Osteocyte (in vitro differentiated cells): ENCODE data around the gene BBC3. TPM values are rescaled to one million over a fixed set of nuclear protein-coding genes. Genes with fewer than 3 reads are reported as not detected.
"Not testable (repeated sequence)": the region's sequence is repeated elsewhere in the genome, so short reads cannot be mapped to it uniquely, and the experiment has no call there.

Experiments
- DNase-seq: peaks from one replicate; pipeline ENCODE4 v3.0.0; 2021; ENCODE audit warnings: mixed read lengths; ENCODE audit not compliant: unreplicated experiment; ENCODE audit errors: extremely low spot score
- H3K27ac Mint-ChIP-seq: one replicate; pipeline ENCODE4 v1.8.0; 2021; ENCODE audit warnings: mild to moderate bottlenecking, mixed read lengths; ENCODE audit not compliant: unreplicated experiment
- H3K27me3 Mint-ChIP-seq: one replicate; pipeline ENCODE4 v1.8.0; 2021; ENCODE audit warnings: mixed read lengths; ENCODE audit not compliant: unreplicated experiment
- H3K36me3 Mint-ChIP-seq: one replicate; pipeline ENCODE4 v1.8.0; 2021; ENCODE audit warnings: mixed read lengths; ENCODE audit not compliant: unreplicated experiment
- H3K4me1 Mint-ChIP-seq: one replicate; pipeline ENCODE4 v1.8.0; 2021; ENCODE audit warnings: mixed read lengths; ENCODE audit not compliant: unreplicated experiment
- H3K4me3 Mint-ChIP-seq: one replicate; pipeline ENCODE4 v1.8.0; 2021; ENCODE audit warnings: mild to moderate bottlenecking, moderate library complexity, mixed read lengths; ENCODE audit not compliant: unreplicated experiment
- H3K9me3 Mint-ChIP-seq: one replicate; pipeline ENCODE4 v1.8.0; 2021; ENCODE audit warnings: mixed read lengths; ENCODE audit not compliant: unreplicated experiment
- total RNA-seq: library from RNA; stranded (reverse); gene quantifications from 2 replicates; pipeline ENCODE4 v1.2.1, GENCODE V29; 2021
- TF ChIP-seq, protein P1 (sequence below): fragments of 200-600 bp; sonication (generic); IDR thresholded peaks from 2 replicates; pipeline ENCODE4 v1.5.0; 2021; ENCODE audit warnings: antibody characterized with exemption, mild to moderate bottlenecking, moderate library complexity

BBC3 gene
- total RNA-seq, 1 donor from 2014 or later = 34.3 TPM

DNA sequence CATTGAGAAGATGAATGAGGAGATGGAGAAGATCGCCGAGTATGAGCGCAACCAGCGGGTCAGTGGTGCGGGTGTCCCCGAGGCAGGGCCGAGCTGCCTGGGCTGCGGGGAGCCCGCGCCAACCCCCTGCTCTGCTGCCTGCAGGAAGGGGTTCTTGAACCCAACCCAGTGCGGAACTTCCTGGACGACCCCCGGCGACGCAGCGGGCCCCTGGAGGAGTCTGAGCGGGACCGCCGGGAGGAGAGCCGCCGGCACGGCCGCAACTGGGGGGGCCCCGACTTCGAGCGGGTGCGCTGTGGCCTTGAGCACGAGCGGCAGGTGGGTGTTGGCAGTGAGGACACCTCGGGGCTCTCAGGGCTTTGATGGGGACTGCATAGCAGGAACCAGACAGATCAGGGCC is 33.6 kb upstream of the BBC3 start:
- Mint-ChIP-seq H3K4me3 (no peak overlapping the region), H3K27ac (no peak overlapping the region), H3K27me3 (no peaks in the 10 kb centered on the region), H3K4me1 (peaks cover 12% of the 10 kb centered on the region), H3K9me3 (no peaks in the 10 kb centered on the region), H3K36me3 (peaks cover 34% of the 10 kb centered on the region)
- TF ChIP-seq, protein P1, sequence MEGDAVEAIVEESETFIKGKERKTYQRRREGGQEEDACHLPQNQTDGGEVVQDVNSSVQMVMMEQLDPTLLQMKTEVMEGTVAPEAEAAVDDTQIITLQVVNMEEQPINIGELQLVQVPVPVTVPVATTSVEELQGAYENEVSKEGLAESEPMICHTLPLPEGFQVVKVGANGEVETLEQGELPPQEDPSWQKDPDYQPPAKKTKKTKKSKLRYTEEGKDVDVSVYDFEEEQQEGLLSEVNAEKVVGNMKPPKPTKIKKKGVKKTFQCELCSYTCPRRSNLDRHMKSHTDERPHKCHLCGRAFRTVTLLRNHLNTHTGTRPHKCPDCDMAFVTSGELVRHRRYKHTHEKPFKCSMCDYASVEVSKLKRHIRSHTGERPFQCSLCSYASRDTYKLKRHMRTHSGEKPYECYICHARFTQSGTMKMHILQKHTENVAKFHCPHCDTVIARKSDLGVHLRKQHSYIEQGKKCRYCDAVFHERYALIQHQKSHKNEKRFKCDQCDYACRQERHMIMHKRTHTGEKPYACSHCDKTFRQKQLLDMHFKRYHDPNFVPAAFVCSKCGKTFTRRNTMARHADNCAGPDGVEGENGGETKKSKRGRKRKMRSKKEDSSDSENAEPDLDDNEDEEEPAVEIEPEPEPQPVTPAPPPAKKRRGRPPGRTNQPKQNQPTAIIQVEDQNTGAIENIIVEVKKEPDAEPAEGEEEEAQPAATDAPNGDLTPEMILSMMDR = no peak
- no peak for DNase-seq

DNA sequence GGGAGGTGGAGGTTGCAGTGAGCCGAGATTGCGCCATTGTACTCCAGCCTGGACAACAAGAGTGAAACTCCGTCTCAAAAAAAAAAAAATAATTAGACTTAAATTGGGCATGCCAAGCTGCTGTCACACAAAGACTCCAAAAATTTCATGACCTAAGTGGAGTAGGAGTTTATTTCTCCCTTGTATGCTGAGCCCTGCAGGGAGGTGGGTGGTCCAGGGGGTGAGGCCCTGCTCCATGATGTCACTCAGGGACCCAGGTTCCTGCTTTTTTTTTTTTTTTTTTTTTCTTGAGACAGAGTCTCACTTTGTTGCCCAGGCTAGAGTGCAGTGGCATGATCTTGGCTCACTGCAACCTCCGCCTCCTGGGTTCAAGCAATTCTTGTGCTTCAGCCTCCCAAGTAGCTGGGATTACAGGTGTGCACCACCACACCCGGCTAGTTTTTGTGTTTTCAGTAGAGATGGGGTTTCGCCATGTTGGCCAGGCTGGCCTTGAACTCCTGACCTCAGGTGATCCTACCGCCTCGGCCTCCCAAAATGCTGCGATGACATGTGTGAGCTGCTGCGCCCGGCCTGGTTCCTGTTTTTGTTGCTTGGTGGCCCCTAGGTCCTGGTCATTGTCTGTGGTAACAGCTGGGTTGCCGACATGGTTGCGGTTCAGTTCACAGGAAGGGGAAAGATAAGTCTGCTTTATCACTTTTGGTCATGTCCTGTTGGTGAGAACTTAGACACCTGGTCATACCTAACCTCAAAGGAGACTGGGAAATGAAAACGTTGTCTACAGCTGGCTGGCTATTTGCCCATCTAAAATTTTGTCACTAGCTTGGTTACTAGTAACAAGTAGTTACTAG is 31.2 kb upstream of the BBC3 start:
- not testable (repeated sequence) for DNase-seq, H3K4me3 Mint-ChIP-seq, H3K27ac Mint-ChIP-seq, H3K9me3 Mint-ChIP-seq, H3K27me3 Mint-ChIP-seq
- Mint-ChIP-seq H3K36me3 (peaks cover 47% of the 10 kb centered on the region), H3K4me1 (peaks cover 36% of the 10 kb centered on the region)

DNA sequence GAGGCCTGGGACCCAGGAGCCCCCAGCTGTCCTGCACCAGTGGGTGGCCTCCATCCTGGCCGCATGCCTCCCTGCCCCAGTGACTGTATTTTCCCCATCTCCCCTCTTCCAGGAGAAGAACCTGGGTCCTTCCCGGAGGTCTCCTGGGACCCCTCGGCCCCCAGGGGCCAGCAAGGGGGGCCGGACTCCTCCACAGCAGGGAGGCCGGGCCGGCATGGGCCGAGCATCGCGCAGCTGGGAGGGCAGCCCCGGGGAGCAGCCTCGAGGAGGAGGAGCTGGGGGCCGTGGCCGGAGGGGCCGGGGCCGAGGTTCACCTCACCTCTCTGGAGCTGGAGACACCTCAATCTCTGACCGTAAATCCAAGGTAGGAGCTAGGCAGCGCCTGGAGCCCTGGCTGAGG is 29.5 kb upstream of the BBC3 start:
- no peaks in the 10 kb centered on the region for H3K9me3 Mint-ChIP-seq
- peaks cover 47% of the 10 kb centered on the region for H3K36me3 Mint-ChIP-seq
- H3K27ac Mint-ChIP-seq = peak overlapping the region; percentile 31
- H3K27me3 Mint-ChIP-seq = no peaks in the 10 kb centered on the region
- H3K4me3 Mint-ChIP-seq = no peak overlapping the region
- H3K4me1 Mint-ChIP-seq = peaks cover 41% of the 10 kb centered on the region
- TF ChIP-seq, protein P1 = no peak
- no peak for DNase-seq

DNA sequence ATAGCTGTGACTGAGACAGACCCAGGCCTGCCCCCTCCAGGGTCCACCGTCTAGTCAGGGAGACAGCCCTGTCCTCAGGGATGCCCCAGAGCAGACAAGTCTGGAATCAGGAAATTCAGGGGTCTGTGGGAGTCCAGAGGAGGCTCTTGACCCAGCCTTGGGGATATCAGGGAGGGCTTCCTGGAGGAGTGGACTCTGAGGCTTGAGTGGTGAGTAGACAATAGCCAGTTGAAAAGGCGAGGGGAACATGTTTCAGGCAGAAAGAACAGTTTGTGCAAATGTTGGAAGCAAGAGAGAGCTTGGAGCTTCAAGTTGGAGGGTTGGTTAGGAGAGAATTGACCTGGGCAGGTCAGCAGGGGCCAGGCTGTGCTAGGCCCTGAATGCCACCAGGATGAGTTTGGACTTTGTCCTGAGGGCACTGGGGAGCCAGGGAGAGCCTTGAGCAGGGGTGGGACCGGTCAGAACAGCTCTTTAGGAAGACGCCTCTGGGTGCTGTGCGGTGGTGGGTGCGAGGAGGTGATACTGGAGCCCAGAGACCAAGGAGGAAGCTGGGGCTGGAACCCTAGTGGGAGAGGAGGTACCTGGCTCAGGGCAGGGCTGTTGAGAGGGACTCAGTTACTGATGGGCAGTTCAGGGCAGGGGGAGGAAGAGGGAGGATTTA is 28.0 kb upstream of the BBC3 start:
- peaks cover 40% of the 10 kb centered on the region for H3K36me3 Mint-ChIP-seq
- peaks cover 43% of the 10 kb centered on the region for H3K4me1 Mint-ChIP-seq
- no peaks in the 10 kb centered on the region for H3K9me3 Mint-ChIP-seq
- peak overlapping the region; percentile 45 for H3K27ac Mint-ChIP-seq
- no peaks in the 10 kb centered on the region for H3K27me3 Mint-ChIP-seq
- DNase-seq = no peak
- H3K4me3 Mint-ChIP-seq = peak overlapping the region; percentile 40
- TF ChIP-seq, protein P1 = no peak

DNA sequence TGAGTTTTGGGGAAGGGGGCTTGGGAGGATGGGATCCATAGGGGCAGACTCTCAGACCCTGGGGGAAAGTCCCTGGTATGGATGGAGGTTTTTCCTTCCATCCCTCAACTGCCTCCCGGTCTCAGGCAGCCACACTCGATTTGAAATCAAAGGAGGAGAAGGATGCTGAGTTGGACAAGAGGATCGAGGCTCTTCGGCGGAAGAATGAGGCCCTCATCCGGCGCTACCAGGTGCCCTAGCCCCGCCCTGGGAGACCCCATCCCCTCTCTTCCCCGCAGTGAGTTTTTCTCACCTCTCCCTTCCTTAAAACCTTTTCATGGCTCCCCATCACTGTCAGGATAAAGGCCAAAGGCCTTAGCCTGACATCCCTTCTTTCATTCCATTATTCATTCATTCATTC is 27.4 kb upstream of the BBC3 start:
- Mint-ChIP-seq H3K4me3 (peak overlapping the region; percentile 86), H3K27ac (peak overlapping the region; percentile 97), H3K4me1 (peaks cover 47% of the 10 kb centered on the region), H3K9me3 (no peaks in the 10 kb centered on the region), H3K27me3 (no peaks in the 10 kb centered on the region), H3K36me3 (peaks cover 40% of the 10 kb centered on the region)
- DNase-seq = no peak
- TF ChIP-seq, protein P1 = no peak
